Adrenal gland (tissue), 12 donors: ENCODE data around the gene GPATCH4. TPM values are rescaled to one million over a fixed set of nuclear protein-coding genes. Genes with fewer than 3 reads are reported as not detected.

Experiments used
- DNase-seq, 7 donors: peaks; one replicate each; pipeline ENCODE4 v3.0.0-alpha.2; 2019 to 2020
- H3K27ac ChIP-seq, 5 donors: fragments of 200-600 bp; sonication (generic) in 4 of 5; 1 replicate in 3 of 5; 2 replicates in 2 of 5; pipeline versions ENCODE4 v1.5.1 to v1.8.0; 2016 to 2020; ENCODE audit warnings: mild to moderate bottlenecking in 1 of 5
- H3K27me3 ChIP-seq: fragments of 200-600 bp; 2 replicates; pipeline ENCODE4 v1.8.0; 2021
- H3K36me3 ChIP-seq, 2 donors: fragments of 200-600 bp; replicated peaks in 1 of 2; 1 replicate in 1 of 2; 2 replicates in 1 of 2; pipeline versions ENCODE4 v1.5.1 to v1.8.0; 2018 to 2022
- H3K4me1 ChIP-seq, 2 donors: fragments of 200-600 bp; replicated peaks in 1 of 2; 1 replicate in 1 of 2; 2 replicates in 1 of 2; pipeline versions ENCODE4 v1.5.1 to v1.8.0; 2018 to 2021
- H3K4me3 ChIP-seq, 4 donors: fragments of 200-600 bp; sonication (generic) in 3 of 4; one replicate each; pipeline ENCODE4 v1.5.1; 2016 to 2018
- H3K9me3 ChIP-seq, 3 donors: fragments of 200-600 bp; sonication (generic) in 1 of 3; replicated peaks in 1 of 3; 1 replicate in 2 of 3; 2 replicates in 1 of 3; pipeline versions ENCODE4 v1.5.1 to v1.8.0; 2016 to 2021
- POLR2A ChIP-seq, 2 donors: fragments of 450-650 bp; IDR thresholded peaks; one replicate each; pipeline ENCODE4 v1.6.1; 2017; ENCODE audit warnings: antibody characterized with exemption in 2 of 2, mild to moderate bottlenecking in 2 of 2, moderate library complexity in 1 of 2
- WGBS, 4 donors: extraction: QIAGEN DNeasy Blood & Tissue Kit in 2 of 4; methylation state at CpG; one replicate each; pipeline versions ENCODE4 v1.1.5 to v1.1.7; 2013 to 2017; 5-methylcytosine and 5-hydroxymethylcytosine counted together
- intact Hi-C, 2 donors: fragments of 100-400 bp; cut with DNase I; formaldehyde crosslinking; loops; one replicate each; pipeline versions ENCODE4 v1.14.1 to v1.15.0; 2022 to 2023
- polyA plus RNA-seq, 3 donors: library from polyadenylated mRNA; stranded (reverse); fragments of 200-250 nt in 2 of 3; fragments of 350-450 nt in 1 of 3; fragmentation: Illumina TruSeq in 1 of 3; extraction: RNeasy Lipid Tissue Mini Kit (QIAGEN cat#74804) in 1 of 3; gene quantifications; one replicate each; pipeline ENCODE4 v1.2.3, GENCODE V29; 2013 to 2014
- total RNA-seq, 9 donors: library from RNA; depleted of rRNA in 4 of 9; stranded (reverse); fragments of >200 nt in 4 of 9; fragments of 120-200 nt in 1 of 9; fragmentation: NEBNext Ultra II Directional in 1 of 9; extraction: Animal tissue kit (Norgen Biotek cat#: 25700) in 1 of 9; gene quantifications; one replicate each; pipeline versions ENCODE4 v1.1.0 to v1.2.4, GENCODE V29; 2013 to 2023
- TF ChIP-seq, protein P1 (sequence below), 6 experiments: fragments of 450-650 bp in 4 of 6; fragments of 200-600 bp in 2 of 6; sonication (generic) in 1 of 6; IDR thresholded peaks; 1 replicate in 5 of 6; 2 replicates in 1 of 6; pipeline versions ENCODE4 v1.5.1 to v1.8.0; 2016 to 2021; ENCODE audit warnings: antibody characterized with exemption in 6 of 6, mild to moderate bottlenecking in 2 of 6, moderate library complexity in 1 of 6
- donor health status: healthy with polysubstance abuse.
- donor health status: Bipolar disorder and iron deficiency.
- donor health status: DM: yes; HTN: yes; CAD: no.
- donor health status: DM: no; HTN: no; CAD: no.
- donor health status: DM: no; HTN: no; CAD: no.
- donor health status: DM: yes; HTN: yes; CAD: no.

The GPATCH4 gene
- total and polyA plus RNA-seq, 12 donors, result 7.8 to 72.2 (median 26.3) TPM

DNA sequence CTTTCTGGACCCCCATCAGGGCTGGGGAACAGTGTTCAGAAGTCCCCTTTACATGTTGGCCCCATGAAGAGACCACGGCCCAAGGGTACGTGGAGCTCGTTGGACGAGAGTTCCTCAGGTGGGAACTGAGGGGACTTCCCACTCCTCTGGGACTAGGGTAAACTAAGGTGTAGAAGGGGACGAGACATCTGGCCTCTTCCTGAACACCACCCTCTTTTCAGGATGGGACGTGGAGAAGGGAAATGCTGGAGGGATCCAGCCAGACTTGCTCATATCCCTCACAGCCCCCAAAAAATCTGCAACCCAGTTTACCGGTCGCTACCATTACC, 7.7 kb downstream of the GPATCH4 start:
- intact Hi-C loops, result no loop called here
- Histone ChIP-seq H3K9me3 (no peaks in the 10 kb centered on the region), H3K4me3 (no peak overlapping the region), H3K27ac (no peak overlapping the region), H3K27me3 (no peaks in the 10 kb centered on the region), H3K36me3 (peaks cover 0 to 42% of the 10 kb centered on the region in 2 donors), H3K4me1 (peaks cover 6 to 13% of the 10 kb centered on the region in 2 donors)
- DNase-seq, result no peak
- TF ChIP-seq POLR2A (IDR thresholded peaks at IDR 0.05), result no peak
- TF ChIP-seq, protein P1, sequence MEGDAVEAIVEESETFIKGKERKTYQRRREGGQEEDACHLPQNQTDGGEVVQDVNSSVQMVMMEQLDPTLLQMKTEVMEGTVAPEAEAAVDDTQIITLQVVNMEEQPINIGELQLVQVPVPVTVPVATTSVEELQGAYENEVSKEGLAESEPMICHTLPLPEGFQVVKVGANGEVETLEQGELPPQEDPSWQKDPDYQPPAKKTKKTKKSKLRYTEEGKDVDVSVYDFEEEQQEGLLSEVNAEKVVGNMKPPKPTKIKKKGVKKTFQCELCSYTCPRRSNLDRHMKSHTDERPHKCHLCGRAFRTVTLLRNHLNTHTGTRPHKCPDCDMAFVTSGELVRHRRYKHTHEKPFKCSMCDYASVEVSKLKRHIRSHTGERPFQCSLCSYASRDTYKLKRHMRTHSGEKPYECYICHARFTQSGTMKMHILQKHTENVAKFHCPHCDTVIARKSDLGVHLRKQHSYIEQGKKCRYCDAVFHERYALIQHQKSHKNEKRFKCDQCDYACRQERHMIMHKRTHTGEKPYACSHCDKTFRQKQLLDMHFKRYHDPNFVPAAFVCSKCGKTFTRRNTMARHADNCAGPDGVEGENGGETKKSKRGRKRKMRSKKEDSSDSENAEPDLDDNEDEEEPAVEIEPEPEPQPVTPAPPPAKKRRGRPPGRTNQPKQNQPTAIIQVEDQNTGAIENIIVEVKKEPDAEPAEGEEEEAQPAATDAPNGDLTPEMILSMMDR (IDR thresholded peaks at IDR 0.05), result no peak
- WGBS, 4 donors, result 88 to 100% (median 90%) methylated on average over 8 of the region's 8 CpGs

DNA sequence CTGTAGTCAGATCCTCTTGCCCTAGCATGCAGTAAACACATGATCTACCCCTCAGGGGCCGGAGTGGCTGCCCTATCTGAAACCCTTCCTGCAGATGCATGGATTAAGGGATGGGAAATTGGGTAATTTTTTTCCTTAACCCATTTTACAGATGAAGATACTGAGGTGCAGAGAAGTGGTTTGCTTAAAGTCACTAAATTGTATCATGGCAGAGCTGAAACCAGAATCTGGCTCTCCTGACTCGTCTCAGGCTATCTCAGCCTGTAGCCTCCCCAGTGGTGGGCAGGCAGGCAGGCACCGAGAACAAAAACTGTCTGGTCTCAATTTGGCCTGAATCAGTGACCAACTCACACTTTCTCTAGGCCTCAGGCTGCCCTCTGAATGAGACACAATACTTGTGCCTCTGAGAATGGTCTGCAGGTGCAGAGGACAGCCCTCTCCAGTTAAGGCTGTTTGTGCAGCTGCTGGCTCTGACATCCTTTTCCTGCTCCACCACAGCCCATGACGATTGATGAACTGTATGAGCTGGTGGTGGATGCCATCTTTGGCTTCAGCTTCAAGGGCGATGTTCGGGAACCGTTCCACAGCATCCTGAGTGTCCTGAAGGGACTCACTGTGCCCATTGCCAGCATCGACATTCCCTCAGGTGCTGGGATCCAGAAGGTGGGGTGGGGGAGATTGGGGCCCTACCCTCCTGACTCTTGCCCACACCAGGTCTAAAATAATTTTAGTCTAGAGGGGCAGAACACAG, 8.2 kb downstream of the GPATCH4 start:
- intact Hi-C loops, result no loop called here
- Histone ChIP-seq H3K9me3 (no peaks in the 10 kb centered on the region), H3K36me3 (peaks cover 0 to 37% of the 10 kb centered on the region in 2 donors), H3K27ac (no peak overlapping the region), H3K27me3 (no peaks in the 10 kb centered on the region), H3K4me1 (peaks cover 6 to 13% of the 10 kb centered on the region in 2 donors), H3K4me3 (no peak overlapping the region)
- TF ChIP-seq, protein P1 (IDR thresholded peaks at IDR 0.05), result no peak
- TF ChIP-seq POLR2A (IDR thresholded peaks at IDR 0.05), result no peak
- WGBS, 4 donors, result 60 to 83% (median 76%) methylated on average over 7 to 8 of the region's 8 CpGs
- no peak for DNase-seq

DNA sequence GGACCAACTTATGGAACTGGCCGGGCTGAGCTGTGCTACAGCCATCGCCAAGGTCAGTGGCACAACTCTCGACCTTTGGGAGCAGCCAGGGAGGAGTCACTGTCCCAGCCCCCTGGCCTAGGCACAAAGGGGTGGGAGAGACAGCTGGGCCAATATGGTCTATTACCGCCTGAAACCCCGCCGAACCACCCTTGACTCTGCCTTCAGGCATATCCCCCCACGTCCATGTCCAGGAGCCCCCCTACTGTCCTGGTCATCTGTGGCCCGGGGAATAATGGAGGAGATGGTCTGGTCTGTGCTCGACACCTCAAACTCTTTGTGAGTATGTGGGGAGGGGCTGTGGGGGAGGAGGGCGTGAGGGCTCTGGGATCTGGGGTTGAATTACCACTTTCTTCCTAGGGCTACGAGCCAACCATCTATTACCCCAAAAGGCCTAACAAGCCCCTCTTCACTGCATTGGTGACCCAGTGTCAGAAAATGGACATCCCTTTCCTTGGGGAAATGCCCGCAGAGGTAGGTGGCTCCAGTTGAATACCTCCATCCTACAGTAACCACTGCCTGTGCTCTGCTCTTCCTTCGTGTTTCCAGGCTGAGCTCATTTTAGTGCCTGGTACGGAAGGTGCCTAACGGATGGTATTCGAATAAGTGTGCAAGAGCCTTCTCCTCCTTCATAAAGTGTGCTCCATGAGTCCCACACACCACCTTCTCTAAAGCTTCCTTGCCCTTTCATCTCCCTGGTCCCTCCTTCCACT, 8.9 kb downstream of the GPATCH4 start:
- Histone ChIP-seq H3K36me3 (peaks cover 0 to 30% of the 10 kb centered on the region in 2 donors), H3K4me3 (peak overlapping the region; percentile 8 to 88 (median 68)), H3K4me1 (peaks cover 6 to 13% of the 10 kb centered on the region in 2 donors), H3K27me3 (no peaks in the 10 kb centered on the region), H3K9me3 (no peaks in the 10 kb centered on the region), H3K27ac (peak overlapping the region in 4 of 5 donors; percentile 72 to 90 (median 78))
- DNase-seq, result no peak
- intact Hi-C loops, result no loop called here
- TF ChIP-seq, protein P1 (IDR thresholded peaks at IDR 0.05), result no peak
- no peak for TF ChIP-seq POLR2A (IDR thresholded peaks at IDR 0.05)
- 57 to 88% (median 63%) methylated on average over 6 to 16 of the region's 16 CpGs for WGBS, 4 donors

DNA sequence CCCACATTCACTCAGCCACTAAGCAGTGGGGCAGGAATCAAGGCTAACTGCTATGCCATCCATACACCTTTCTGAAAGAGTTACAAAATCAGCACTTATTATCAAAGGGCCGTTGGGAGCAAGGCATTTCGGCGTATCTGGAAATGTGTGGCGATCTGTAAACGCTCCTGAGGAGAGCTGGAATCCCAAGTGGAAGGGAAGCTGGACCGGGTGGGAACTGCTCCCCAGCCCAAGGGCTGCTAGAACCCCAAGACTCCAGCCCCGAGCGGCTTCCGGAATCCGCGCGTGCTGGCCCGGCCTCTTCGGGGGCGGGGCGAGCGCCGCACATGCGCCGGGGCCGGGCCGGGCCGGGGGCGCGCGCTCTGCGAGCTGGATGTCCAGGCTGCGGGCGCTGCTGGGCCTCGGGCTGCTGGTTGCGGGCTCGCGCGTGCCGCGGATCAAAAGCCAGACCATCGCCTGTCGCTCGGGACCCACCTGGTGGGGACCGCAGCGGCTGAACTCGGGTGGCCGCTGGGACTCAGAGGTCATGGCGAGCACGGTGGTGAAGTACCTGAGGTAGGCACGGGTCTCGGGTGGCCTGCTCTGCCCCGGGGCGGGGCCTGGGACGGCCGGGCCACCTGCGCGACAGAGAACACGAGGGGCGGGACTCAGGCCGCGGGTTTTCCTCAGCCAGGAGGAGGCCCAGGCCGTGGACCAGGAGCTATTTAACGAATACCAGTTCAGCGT, 9.7 kb downstream of the GPATCH4 start, which contains the start of gene NAXE:
Gene NAXE (plus strand): TSS at position 345 of the 726 bp plus-strand sequence. CDS start 29 bp downstream, at position 374.
- peaks cover 0 to 22% of the 10 kb centered on the region in 2 donors for H3K36me3 ChIP-seq
- peak; percentile 65 to 77 (median 72) for DNase-seq
- intact Hi-C loops, result no loop called here

More for the DNA sequence above, 9.7 kb downstream of the GPATCH4 start, which contains the start of gene NAXE:
- Histone ChIP-seq H3K27ac (peak within 1 kb of the TSS; percentile 63 to 90 (median 76)), H3K9me3 (no peaks in the 10 kb centered on the region), H3K4me1 (peaks cover 6 to 13% of the 10 kb centered on the region in 2 donors), H3K4me3 (peak within 1 kb of the TSS; percentile 8 to 88 (median 68)), H3K27me3 (no peaks in the 10 kb centered on the region)
- WGBS, 4 donors, result 0 to 1% (median 0%) methylated on average over 1 to 60 of the region's 60 CpGs
- TF ChIP-seq POLR2A (IDR thresholded peaks at IDR 0.05), result peak in 1 of 2 donors; percentile 62
- TF ChIP-seq, protein P1 (IDR thresholded peaks at IDR 0.05), result no peak
